ENCODE data around the gene POC1B.

Gene POC1B

DNA sequence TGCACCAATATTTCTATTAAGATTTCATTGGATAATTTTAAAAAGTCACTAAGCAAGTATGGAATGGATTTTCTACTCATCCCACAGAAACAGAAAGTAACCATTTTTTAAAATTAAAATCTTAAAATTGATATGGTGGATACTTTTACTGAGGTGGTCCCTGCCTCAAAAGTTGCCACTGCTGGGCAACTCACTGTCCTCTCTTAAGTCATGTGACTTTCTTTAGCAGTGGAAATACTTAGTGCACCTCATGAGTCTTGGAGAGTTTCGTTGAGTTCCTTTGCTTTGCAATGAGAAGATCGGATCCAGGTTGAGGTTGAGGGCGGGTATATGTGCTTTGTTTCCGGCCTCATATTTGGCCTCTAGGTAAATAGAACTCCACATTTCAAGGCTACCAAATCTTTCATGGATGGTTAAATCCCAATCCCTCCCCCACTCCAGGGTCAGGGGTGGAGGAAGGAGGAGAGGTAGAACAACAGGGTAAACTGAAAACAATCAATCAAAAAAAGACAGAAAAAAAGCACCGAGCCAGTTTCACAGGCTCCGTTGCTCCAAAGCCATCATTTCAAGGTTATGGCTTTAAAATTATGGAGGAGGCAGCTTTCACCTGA is 134.0 kb downstream of the POC1B start:
- Histone ChIP-seq H3K36me3 (ENCODE audit: insufficient read depth, insufficient read length, low read length) (no peaks in the 10 kb centered on the region), H3K9me3 (ENCODE audit: insufficient read depth, low read length) (no peaks in the 10 kb centered on the region), H3K27me3 (ENCODE audit: insufficient read depth, insufficient read length) (no peaks in the 10 kb centered on the region), H3K4me3 (ENCODE audit: insufficient read length, low read depth) (no peak overlapping the region), H3K9ac (ENCODE audit: insufficient read length, low read depth) (no peak overlapping the region), H3K4me1 (ENCODE audit: insufficient read depth, insufficient read length) (no peaks in the 10 kb centered on the region)
- no peak for DNase-seq (ENCODE audit: low read depth, low spot score)
- no peak for TF ChIP-seq SUZ12 (IDR thresholded peaks at IDR 0.05; ENCODE audit: extremely low read depth, insufficient read depth, insufficient read length)
- TF ChIP-seq YY1 (IDR thresholded peaks at IDR 0.05; ENCODE audit: insufficient read depth, insufficient read length) = no peak
- no peak for TF ChIP-seq ZNF274 (IDR thresholded peaks at IDR 0.05; ENCODE audit: low read depth, low read length)

GRCh38 chr12:89390802-89391673 is 134.8 kb downstream of the POC1B start:
- Histone ChIP-seq H3K4me1 (ENCODE audit: insufficient read depth, insufficient read length) (no peaks in the 10 kb centered on the region), H3K9me3 (ENCODE audit: insufficient read depth, low read length) (no peaks in the 10 kb centered on the region), H3K27me3 (ENCODE audit: insufficient read depth, insufficient read length) (no peaks in the 10 kb centered on the region), H3K36me3 (ENCODE audit: insufficient read depth, insufficient read length, low read length) (no peaks in the 10 kb centered on the region), H3K9ac (ENCODE audit: insufficient read length, low read depth) (no peak overlapping the region), H3K4me3 (ENCODE audit: insufficient read length, low read depth) (no peak overlapping the region)
- no peak for TF ChIP-seq ZNF274 (IDR thresholded peaks at IDR 0.05; ENCODE audit: low read depth, low read length)
- no peak for TF ChIP-seq YY1 (IDR thresholded peaks at IDR 0.05; ENCODE audit: insufficient read depth, insufficient read length)
- no peak for TF ChIP-seq SUZ12 (IDR thresholded peaks at IDR 0.05; ENCODE audit: extremely low read depth, insufficient read depth, insufficient read length)
- DNase-seq (ENCODE audit: low read depth, low spot score) = no peak

DNA sequence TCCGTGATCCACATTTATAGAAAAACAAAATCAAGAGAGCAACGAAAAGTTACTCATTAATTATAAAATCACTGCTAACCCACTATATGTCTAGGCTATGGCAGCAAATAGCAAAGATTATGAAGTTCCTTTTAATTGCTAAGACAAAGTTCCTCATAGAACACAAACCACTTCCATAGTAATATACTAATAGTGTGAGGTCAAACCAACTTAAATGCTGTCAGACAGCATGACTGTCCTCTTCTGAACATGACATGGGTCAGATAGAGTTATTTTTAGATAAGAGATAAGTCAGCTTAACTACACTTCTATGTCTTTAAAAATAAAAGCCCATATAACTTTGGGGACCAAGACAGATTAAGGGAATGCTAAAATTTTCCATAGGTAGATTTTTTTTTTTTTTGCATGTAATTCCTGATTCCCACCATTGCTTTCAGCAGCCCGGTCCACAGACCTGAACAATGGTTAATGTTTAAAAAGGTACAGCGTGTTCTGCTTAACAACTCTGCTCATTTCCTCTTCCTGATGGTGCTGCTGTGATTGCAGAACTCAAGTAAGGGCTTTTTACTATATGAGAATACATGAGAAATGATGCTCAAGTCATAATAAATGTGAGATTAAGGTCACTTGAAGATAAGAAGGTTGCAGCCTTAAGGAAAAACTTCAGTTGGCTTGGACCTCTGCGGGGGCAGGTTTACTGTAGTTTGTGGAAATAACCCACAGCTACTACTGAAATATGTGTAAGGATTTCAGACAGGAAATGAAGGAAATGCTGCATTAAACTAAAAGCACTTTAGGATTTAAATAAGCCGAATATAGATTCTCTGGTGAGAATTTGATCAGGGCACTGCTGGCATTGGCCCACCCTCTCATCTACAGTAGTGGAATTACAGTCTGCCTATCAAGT is 135.8 kb downstream of the POC1B start:
- no peaks in the 10 kb centered on the region for H3K4me1 ChIP-seq (ENCODE audit: insufficient read depth, insufficient read length)
- no peak for DNase-seq (ENCODE audit: low read depth, low spot score)
- no peaks in the 10 kb centered on the region for H3K27me3 ChIP-seq (ENCODE audit: insufficient read depth, insufficient read length)
- H3K36me3 ChIP-seq (ENCODE audit: insufficient read depth, insufficient read length, low read length) = no peaks in the 10 kb centered on the region
- no peak for TF ChIP-seq YY1 (IDR thresholded peaks at IDR 0.05; ENCODE audit: insufficient read depth, insufficient read length)
- no peak for TF ChIP-seq SUZ12 (IDR thresholded peaks at IDR 0.05; ENCODE audit: extremely low read depth, insufficient read depth, insufficient read length)
- no peak for TF ChIP-seq ZNF274 (IDR thresholded peaks at IDR 0.05; ENCODE audit: low read depth, low read length)
- no peak overlapping the region for H3K4me3 ChIP-seq (ENCODE audit: insufficient read length, low read depth)
- H3K9ac ChIP-seq (ENCODE audit: insufficient read length, low read depth) = no peak overlapping the region
- no peaks in the 10 kb centered on the region for H3K9me3 ChIP-seq (ENCODE audit: insufficient read depth, low read length)

DNA sequence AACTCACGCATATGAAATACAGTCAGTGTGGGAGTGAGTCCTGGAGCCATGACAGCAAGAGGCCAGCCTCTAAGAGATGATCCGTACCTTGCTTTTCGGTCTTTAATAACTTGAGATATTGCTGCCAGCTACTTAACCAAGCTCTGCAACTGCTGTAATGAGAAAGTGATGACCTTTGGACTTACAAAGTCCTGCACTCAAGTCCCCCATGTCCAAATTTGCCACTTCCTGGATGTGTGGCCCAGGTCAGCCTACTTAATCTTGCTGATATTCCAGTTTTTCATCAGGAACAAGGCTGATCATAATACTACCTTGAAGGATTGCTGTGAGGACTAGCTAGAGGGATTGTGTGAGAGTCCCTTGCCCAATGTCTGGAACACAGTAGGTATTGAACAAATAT is 139.7 kb downstream of the POC1B start:
- Histone ChIP-seq H3K4me3 (ENCODE audit: insufficient read length, low read depth) (no peak overlapping the region), H3K36me3 (ENCODE audit: insufficient read depth, insufficient read length, low read length) (no peaks in the 10 kb centered on the region), H3K9ac (ENCODE audit: insufficient read length, low read depth) (no peak overlapping the region), H3K4me1 (ENCODE audit: insufficient read depth, insufficient read length) (no peaks in the 10 kb centered on the region), H3K27me3 (ENCODE audit: insufficient read depth, insufficient read length) (no peaks in the 10 kb centered on the region), H3K9me3 (ENCODE audit: insufficient read depth, low read length) (no peaks in the 10 kb centered on the region)
- no peak for DNase-seq (ENCODE audit: low read depth, low spot score)
- no peak for TF ChIP-seq SUZ12 (IDR thresholded peaks at IDR 0.05; ENCODE audit: extremely low read depth, insufficient read depth, insufficient read length)
- TF ChIP-seq YY1 (IDR thresholded peaks at IDR 0.05; ENCODE audit: insufficient read depth, insufficient read length) = no peak
- no peak for TF ChIP-seq ZNF274 (IDR thresholded peaks at IDR 0.05; ENCODE audit: low read depth, low read length)

DNA sequence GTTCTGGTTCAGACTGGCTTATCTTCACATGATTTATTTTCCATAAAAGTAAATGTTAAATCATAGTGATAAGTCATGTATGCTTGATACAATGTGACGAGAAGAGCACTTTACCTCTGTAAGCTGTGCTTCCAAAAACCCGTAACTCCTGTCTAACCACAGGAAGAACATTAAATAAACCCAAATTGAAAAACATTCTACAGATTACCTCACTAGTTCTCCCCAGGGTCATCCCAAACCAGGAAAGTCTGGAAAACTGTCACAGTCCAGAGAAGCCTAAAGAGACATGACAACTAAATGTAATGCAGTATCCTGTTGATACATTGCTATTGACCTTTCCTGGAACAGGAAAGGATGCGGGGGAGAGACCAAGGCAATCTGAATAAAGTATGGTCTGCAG is 141.0 kb downstream of the POC1B start:
- Histone ChIP-seq H3K27me3 (ENCODE audit: insufficient read depth, insufficient read length) (no peaks in the 10 kb centered on the region), H3K9ac (ENCODE audit: insufficient read length, low read depth) (no peak overlapping the region), H3K36me3 (ENCODE audit: insufficient read depth, insufficient read length, low read length) (no peaks in the 10 kb centered on the region), H3K9me3 (ENCODE audit: insufficient read depth, low read length) (no peaks in the 10 kb centered on the region), H3K4me1 (ENCODE audit: insufficient read depth, insufficient read length) (no peaks in the 10 kb centered on the region), H3K4me3 (ENCODE audit: insufficient read length, low read depth) (no peak overlapping the region)
- DNase-seq (ENCODE audit: low read depth, low spot score) = no peak
- TF ChIP-seq ZNF274 (IDR thresholded peaks at IDR 0.05; ENCODE audit: low read depth, low read length) = no peak
- TF ChIP-seq SUZ12 (IDR thresholded peaks at IDR 0.05; ENCODE audit: extremely low read depth, insufficient read depth, insufficient read length) = no peak
- no peak for TF ChIP-seq YY1 (IDR thresholded peaks at IDR 0.05; ENCODE audit: insufficient read depth, insufficient read length)

DNA sequence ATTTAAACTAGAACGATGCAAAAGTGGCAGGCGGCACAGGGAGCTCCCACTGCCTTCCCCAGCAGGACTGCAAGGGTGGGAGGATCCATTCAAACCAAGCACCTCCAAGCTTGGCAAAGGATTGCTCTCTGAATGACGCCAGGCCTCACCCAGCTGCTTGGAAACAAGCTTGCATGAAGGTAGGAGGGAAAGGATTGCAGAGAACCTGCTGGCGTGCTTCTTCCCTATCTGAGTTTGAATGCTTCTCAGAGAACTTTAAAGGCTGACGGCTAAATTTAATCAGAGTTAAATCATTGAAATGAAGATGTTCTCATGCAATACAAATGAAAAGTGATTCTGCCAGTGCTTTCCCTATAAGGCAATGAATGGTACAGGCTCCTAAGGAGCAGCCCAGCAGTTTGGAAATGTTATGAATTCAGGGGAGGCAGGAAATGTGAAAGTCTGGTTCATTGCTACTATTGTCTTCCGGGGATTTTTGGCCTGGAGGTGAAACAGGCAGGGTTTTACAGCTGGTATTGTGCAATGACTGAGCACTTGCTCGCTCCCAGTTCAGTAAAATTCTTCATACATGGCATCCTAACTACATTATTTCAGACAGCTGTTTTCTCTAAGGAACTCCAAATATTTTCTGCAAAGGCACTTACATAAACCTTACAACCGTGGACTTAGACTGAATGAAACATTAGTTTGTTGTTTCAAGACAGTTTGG is 141.6 kb downstream of the POC1B start:
- no peak overlapping the region for H3K4me3 ChIP-seq (ENCODE audit: insufficient read length, low read depth)
- no peaks in the 10 kb centered on the region for H3K36me3 ChIP-seq (ENCODE audit: insufficient read depth, insufficient read length, low read length)
- no peaks in the 10 kb centered on the region for H3K4me1 ChIP-seq (ENCODE audit: insufficient read depth, insufficient read length)
- H3K9ac ChIP-seq (ENCODE audit: insufficient read length, low read depth) = no peak overlapping the region
- peak; percentile 11 for DNase-seq (ENCODE audit: low read depth, low spot score)
- TF ChIP-seq ZNF274 (IDR thresholded peaks at IDR 0.05; ENCODE audit: low read depth, low read length) (no peak), SUZ12 (IDR thresholded peaks at IDR 0.05; ENCODE audit: extremely low read depth, insufficient read depth, insufficient read length) (no peak), YY1 (IDR thresholded peaks at IDR 0.05; ENCODE audit: insufficient read depth, insufficient read length) (no peak)
- H3K9me3 ChIP-seq (ENCODE audit: insufficient read depth, low read length) = no peaks in the 10 kb centered on the region
- no peaks in the 10 kb centered on the region for H3K27me3 ChIP-seq (ENCODE audit: insufficient read depth, insufficient read length)

Data from NT2/D1 (cell line).